ENCODE data around the gene AEBP1.

The AEBP1 gene

DNA sequence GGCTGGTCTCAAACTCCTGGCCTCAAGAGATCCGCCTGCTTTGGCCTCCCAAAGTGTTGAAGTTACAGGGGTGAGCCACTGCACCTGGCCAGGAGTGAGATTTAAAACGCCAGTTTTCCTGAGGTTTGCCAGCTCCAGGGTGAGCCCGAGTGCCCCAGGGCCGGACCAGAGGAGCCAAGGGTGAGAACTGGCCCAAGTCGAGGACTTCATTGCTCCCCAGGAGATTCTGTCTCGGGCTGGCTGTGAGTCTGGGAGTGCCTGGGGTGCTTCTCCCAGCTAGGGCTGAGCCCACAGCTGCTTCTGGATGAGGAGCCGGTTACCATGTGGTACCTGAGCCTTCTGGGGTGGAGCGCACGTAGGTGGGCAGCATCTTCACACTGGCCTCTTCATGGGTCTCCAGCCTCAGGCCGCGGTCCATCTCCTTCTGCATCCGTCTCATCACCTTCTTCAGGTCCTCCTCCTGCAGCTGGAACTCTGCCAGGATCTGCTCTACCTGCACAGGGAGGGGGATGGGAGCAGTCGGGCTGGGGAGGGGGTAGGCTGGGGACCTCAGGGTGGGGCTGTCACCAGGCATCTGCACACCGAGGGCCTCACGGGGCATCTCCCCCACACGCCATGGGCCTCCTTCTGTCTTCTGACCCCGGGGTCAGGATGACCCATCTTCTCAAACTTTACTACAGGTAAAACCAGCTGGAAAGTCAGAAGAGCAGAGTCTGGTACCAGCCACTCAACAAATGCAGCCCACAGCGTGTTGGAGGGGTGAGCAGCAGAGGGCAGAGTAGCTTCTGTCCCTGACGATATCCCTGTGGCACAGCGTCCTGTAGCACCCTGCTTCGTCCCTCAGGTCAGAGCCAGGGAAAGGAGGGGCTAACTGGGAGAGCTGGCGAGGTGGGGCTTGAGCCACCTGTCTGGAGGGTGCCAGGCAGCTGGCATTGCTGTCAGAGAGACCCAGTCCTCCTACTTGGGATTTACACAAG, 49.1 kb downstream of the AEBP1 start:
- Histone ChIP-seq H2AFZ (ENCODE audit: low read length, unreplicated experiment) (no peak overlapping the region), H3K27me3 (ENCODE audit: insufficient read depth, low read length) (no peaks in the 10 kb centered on the region), H3K4me3 (ENCODE audit: low read depth, low read length) (no peak overlapping the region), H3K36me3 (ENCODE audit: insufficient read depth, low read length) (no peaks in the 10 kb centered on the region), H3K4me1 (ENCODE audit: control insufficient read depth, insufficient read depth, low read length, unreplicated experiment) (no peaks in the 10 kb centered on the region), H3K79me2 (ENCODE audit: control insufficient read depth, insufficient read depth, low read length, unreplicated experiment) (no peaks in the 10 kb centered on the region), H3K27ac (ENCODE audit: low read depth, low read length) (no peak overlapping the region)

DNA sequence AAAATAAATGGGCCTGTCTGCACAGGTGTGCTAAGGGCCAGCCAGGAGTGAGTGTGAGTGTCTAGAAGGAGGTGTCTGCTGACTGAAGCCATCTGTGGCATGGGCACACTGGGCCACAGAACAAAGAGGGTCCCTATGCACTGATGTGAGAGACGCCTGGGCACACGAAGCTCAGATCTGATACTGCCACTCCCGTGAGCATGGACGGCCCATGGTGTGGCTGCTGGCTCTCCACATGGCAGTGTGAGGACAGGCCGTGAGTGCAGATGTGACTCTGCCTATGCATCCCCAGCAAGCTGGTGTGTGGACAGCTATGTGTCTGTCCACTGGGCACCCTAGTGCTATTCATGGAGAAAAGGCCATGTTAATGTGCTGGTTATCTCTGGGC, 49.8 kb downstream of the AEBP1 start:
- H3K4me3 ChIP-seq (ENCODE audit: low read depth, low read length): no peak overlapping the region
- H3K79me2 ChIP-seq (ENCODE audit: control insufficient read depth, insufficient read depth, low read length, unreplicated experiment): no peaks in the 10 kb centered on the region
- H3K27me3 ChIP-seq (ENCODE audit: insufficient read depth, low read length): no peaks in the 10 kb centered on the region
- no peak overlapping the region for H3K27ac ChIP-seq (ENCODE audit: low read depth, low read length)
- H3K4me1 ChIP-seq (ENCODE audit: control insufficient read depth, insufficient read depth, low read length, unreplicated experiment): no peaks in the 10 kb centered on the region
- no peak overlapping the region for H2AFZ ChIP-seq (ENCODE audit: low read length, unreplicated experiment)
- H3K36me3 ChIP-seq (ENCODE audit: insufficient read depth, low read length): no peaks in the 10 kb centered on the region

DNA sequence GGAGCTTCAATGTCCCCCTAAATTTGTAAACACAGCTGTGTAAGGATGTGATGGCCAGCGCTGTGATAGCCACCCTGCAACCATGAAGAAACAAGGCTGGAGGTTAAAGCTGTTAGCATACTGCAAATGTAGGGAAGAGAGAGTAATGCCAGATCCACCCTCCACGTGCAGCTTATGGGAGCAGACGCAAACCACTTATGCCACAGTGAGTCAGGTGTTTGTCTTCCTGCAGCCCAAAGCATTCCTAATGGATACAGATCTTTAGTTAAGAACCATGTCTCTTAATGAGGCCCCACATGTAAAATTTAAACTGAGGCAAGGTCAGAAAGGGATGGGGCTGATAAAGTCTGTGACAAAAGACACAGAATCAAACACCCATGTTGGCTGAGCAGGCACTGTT, 50.6 kb downstream of the AEBP1 start:
- Histone ChIP-seq H2AFZ (ENCODE audit: low read length, unreplicated experiment) (no peak overlapping the region), H3K27ac (ENCODE audit: low read depth, low read length) (no peak overlapping the region), H3K36me3 (ENCODE audit: insufficient read depth, low read length) (no peaks in the 10 kb centered on the region), H3K4me1 (ENCODE audit: control insufficient read depth, insufficient read depth, low read length, unreplicated experiment) (no peaks in the 10 kb centered on the region), H3K27me3 (ENCODE audit: insufficient read depth, low read length) (no peaks in the 10 kb centered on the region), H3K79me2 (ENCODE audit: control insufficient read depth, insufficient read depth, low read length, unreplicated experiment) (no peaks in the 10 kb centered on the region), H3K4me3 (ENCODE audit: low read depth, low read length) (no peak overlapping the region)

DNA sequence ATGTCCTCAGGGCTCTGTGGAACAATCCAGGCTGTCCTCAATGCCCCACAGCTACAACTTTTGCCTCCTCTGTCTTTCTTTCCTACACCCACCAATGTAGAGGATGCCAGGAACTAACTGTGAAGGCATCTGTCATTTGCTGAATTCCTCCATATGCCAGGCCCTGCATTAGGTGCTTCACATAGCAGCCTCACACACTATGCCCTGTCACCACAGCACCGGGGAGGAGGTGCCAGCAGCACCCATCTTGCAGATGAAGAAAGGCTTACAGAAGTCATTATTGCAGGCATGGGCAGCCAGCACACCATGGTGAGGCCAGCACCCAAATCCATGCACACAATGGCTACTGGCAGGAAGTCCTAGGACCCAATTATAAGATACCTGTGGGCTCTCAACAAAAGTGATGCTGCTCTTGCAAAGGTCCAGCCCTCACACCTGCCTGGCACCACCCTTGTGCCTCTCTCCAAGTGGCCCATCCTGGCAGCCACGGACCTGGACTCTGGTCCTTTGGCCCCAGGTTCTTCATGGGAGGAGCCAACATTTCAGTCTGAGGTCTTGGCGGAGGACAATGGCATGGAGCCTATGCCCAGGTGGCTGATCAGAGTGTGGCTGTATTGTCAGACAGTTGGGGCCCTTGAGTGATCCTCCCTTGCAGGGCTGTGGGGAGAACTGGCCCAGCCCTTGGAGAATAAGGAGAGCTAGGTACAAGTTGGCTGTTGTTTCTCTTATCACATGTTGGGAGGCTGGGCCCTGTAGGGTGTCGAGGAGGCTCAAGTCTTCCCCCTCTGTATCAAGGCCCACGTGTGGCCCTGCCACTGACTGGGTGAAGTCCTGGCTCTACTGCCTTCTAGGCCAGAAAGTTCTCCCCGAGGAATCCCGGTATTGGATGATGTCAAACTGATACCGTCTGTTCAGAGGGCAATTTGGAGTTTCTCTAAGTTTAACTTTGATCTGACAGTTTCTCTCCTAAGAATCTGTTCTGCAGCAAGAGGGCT, 51.3 kb downstream of the AEBP1 start:
- Histone ChIP-seq H3K4me3 (ENCODE audit: low read depth, low read length) (no peak overlapping the region), H3K27me3 (ENCODE audit: insufficient read depth, low read length) (no peaks in the 10 kb centered on the region), H3K79me2 (ENCODE audit: control insufficient read depth, insufficient read depth, low read length, unreplicated experiment) (no peaks in the 10 kb centered on the region), H3K4me1 (ENCODE audit: control insufficient read depth, insufficient read depth, low read length, unreplicated experiment) (no peaks in the 10 kb centered on the region), H3K36me3 (ENCODE audit: insufficient read depth, low read length) (no peaks in the 10 kb centered on the region), H3K27ac (ENCODE audit: low read depth, low read length) (no peak overlapping the region), H2AFZ (ENCODE audit: low read length, unreplicated experiment) (no peak overlapping the region)

DNA sequence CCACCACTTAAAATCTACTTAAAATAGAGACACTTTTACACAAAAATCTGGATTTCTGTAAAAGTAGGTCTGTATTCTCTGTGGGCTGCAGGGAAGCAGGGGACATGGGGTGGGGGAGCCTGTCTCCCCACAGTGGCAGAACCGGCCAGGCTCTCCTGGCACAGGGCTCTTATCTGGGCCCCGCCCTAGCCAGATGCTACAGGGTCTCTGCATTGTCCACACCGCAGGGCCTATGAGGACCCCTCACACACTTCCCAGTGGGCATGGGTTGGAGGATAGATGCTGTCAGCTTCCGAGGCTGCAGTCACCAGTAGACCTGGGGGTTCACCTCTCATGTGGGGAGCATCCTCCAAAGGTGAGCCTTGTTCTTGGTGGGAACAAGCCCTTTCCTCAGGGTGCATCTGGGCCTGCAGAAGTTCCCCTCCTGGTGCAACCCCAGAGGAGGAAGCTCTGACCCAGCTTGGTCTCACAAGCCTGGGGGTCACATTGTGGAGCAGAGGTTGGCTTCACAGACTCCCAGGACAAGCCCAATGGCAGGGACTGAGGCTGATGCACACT, 52.4 kb downstream of the AEBP1 start:
- H3K36me3 ChIP-seq (ENCODE audit: insufficient read depth, low read length): no peaks in the 10 kb centered on the region
- no peaks in the 10 kb centered on the region for H3K4me1 ChIP-seq (ENCODE audit: control insufficient read depth, insufficient read depth, low read length, unreplicated experiment)
- no peak overlapping the region for H2AFZ ChIP-seq (ENCODE audit: low read length, unreplicated experiment)
- no peaks in the 10 kb centered on the region for H3K27me3 ChIP-seq (ENCODE audit: insufficient read depth, low read length)
- no peak overlapping the region for H3K4me3 ChIP-seq (ENCODE audit: low read depth, low read length)
- no peaks in the 10 kb centered on the region for H3K79me2 ChIP-seq (ENCODE audit: control insufficient read depth, insufficient read depth, low read length, unreplicated experiment)
- no peak overlapping the region for H3K27ac ChIP-seq (ENCODE audit: low read depth, low read length)

DNA sequence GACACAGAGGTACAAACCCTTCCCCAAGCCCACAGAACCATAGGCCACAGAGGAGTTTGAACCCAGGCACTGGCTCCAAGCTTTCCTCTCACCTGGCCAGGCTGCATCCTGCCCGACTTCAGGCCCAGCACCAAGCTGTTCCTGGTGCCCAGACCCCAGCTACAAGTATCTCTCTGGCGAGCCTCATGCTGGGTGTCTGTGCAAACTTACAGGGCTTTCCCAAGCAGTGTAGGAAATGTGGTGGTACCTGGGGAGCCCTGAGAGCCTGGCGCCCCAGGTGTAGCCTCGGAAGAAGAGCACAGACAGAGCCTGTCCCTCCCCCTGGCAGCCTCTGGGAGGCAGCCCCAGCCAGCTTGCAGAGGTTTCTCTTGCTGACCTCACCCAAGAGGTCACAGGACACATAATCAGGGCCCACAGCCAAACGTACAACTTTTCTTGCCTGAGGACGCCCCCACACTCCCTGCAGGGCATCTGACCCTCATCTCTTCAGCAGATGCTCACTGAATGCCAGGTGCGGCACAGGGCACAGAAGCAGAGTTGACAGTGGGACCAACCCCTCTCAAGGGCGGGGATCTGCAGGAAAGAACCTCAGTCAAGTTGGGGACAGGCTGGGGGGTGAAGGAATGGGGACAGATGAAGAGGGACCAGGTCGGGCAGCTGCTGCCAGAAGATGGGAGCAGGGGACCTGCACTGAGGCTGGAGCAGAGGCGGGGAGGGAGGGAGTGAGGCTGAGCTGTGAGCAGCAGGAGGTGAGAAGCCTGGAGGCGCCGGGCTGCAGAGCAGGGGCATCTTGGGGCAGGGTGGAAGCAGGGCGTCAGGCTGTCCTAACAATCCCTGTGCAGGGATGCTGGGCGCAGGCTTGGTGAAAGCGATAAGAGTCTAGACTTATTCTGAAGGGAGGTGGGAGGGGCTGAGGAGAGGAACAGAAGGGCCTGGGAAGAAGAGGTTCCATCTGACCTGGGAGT, 53.3 kb downstream of the AEBP1 start:
- no peaks in the 10 kb centered on the region for H3K79me2 ChIP-seq (ENCODE audit: control insufficient read depth, insufficient read depth, low read length, unreplicated experiment)
- H3K27me3 ChIP-seq (ENCODE audit: insufficient read depth, low read length): no peaks in the 10 kb centered on the region
- H2AFZ ChIP-seq (ENCODE audit: low read length, unreplicated experiment): no peak overlapping the region
- H3K27ac ChIP-seq (ENCODE audit: low read depth, low read length): no peak overlapping the region
- no peaks in the 10 kb centered on the region for H3K4me1 ChIP-seq (ENCODE audit: control insufficient read depth, insufficient read depth, low read length, unreplicated experiment)
- no peak overlapping the region for H3K4me3 ChIP-seq (ENCODE audit: low read depth, low read length)
- H3K36me3 ChIP-seq (ENCODE audit: insufficient read depth, low read length): no peaks in the 10 kb centered on the region

DNA sequence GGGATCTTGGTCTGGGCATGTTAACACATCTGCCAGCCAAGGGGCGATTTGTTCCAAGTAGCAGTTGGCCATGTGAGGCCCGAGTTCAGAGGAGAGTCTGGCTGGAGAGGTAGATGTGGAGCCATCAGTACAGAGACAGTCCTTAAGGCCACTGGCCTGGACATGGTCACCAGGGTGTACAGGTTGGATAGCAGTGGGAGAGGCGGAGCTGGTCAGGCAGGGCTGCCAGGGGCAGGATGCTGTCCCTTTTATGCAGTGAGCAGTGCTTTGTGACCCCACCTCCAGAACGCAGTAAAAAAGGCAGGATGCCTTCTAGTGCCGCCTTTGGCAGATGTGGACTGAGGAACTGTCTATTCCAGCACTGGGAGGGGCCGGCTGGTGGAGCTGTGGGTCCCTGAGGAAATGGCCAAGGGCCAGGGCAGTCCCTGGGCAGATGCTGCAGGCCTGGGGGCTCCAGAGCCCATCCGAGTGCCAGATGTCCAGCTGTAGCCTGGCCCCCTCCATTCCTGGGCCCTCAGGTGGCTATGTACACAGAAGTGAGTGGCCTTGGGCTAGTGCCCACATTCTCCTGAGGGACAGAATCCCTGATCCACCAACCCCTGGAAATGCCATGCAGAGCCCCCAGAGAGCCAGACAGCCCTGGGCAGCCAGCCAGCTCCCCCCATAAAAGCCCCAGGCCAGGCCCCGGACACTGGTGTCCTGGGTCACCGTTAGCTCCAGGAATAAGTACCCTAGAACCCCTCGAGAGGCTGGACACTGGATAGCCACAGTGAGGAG, 54.1 kb downstream of the AEBP1 start:
- Histone ChIP-seq H3K27me3 (ENCODE audit: insufficient read depth, low read length) (no peaks in the 10 kb centered on the region), H3K4me3 (ENCODE audit: low read depth, low read length) (no peak overlapping the region), H3K4me1 (ENCODE audit: control insufficient read depth, insufficient read depth, low read length, unreplicated experiment) (no peaks in the 10 kb centered on the region), H3K36me3 (ENCODE audit: insufficient read depth, low read length) (no peaks in the 10 kb centered on the region), H2AFZ (ENCODE audit: low read length, unreplicated experiment) (no peak overlapping the region), H3K27ac (ENCODE audit: low read depth, low read length) (no peak overlapping the region), H3K79me2 (ENCODE audit: control insufficient read depth, insufficient read depth, low read length, unreplicated experiment) (no peaks in the 10 kb centered on the region)

DNA sequence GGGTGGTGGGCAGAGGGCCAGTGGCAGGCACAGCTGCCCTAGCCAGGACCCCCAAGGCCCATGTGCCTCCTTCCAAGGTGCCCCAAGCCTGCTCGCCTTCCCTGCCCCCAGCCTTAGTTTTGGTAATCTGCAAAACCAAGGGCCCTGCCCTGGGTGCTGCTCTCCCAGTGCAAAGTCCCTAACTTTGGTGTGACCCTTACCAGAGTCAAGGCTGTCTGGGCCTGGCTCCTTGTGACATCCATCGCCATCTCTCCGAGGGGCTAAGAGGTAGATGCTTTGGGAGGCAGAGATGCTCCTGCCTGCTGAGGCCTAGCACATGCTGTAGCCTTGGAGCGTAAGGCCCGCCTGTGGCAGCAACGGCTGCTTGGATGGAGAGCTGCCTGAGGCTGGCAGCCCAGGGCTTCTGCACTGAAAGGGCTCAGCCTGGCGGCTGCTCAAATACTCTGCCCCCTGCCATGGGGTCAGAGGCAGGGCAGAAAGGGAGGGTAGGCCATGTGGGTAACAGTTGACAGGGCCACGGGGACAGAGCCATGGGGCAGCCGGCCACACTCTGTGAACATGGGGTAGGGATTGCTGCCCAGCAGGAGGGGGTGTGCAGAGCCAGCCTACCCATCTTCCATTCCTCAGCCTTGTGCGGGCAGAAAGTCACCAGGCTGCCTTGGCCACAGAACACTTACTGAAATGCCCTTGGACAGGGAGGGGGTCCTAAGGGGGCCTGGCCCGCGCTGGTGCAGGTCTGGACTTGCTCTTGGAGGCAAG, 54.9 kb downstream of the AEBP1 start:
- Histone ChIP-seq H2AFZ (ENCODE audit: low read length, unreplicated experiment) (no peak overlapping the region), H3K4me3 (ENCODE audit: low read depth, low read length) (no peak overlapping the region), H3K27ac (ENCODE audit: low read depth, low read length) (no peak overlapping the region), H3K27me3 (ENCODE audit: insufficient read depth, low read length) (no peaks in the 10 kb centered on the region), H3K4me1 (ENCODE audit: control insufficient read depth, insufficient read depth, low read length, unreplicated experiment) (no peaks in the 10 kb centered on the region), H3K79me2 (ENCODE audit: control insufficient read depth, insufficient read depth, low read length, unreplicated experiment) (no peaks in the 10 kb centered on the region), H3K36me3 (ENCODE audit: insufficient read depth, low read length) (no peaks in the 10 kb centered on the region)
